ENCODE measurements around the gene PARD3. TPM values are rescaled to one million over a fixed set of nuclear protein-coding genes. Genes with fewer than 3 reads are reported as not detected.

The PARD3 gene
- total RNA-seq, 1 donor from 2014 or later = 26.0 TPM

- H3K36me3 Mint-ChIP-seq (ENCODE audit: low read depth) = no peaks in the 10 kb centered on the region
- H3K4me1 Mint-ChIP-seq (ENCODE audit: low read depth) = peaks cover 6% of the 10 kb centered on the region
- no peak overlapping the region for H3K27ac Mint-ChIP-seq (ENCODE audit: unreplicated experiment)
- TF ChIP-seq CTCF (IDR thresholded peaks at IDR 0.05) = peak; percentile 30
- DNase-seq (ENCODE audit: low spot score) = no peak
- H3K9me3 Mint-ChIP-seq (ENCODE audit: low read depth) = no peaks in the 10 kb centered on the region
- no peaks in the 10 kb centered on the region for H3K27me3 Mint-ChIP-seq (ENCODE audit: low read depth)
- no peak overlapping the region for H3K4me3 Mint-ChIP-seq (ENCODE audit: unreplicated experiment)
Observed at GRCh38 chr10:34824870-34825269, 9.8 kb upstream of the PARD3 start.

- Mint-ChIP-seq H3K4me3 (ENCODE audit: unreplicated experiment) (no peak overlapping the region), H3K9me3 (ENCODE audit: low read depth) (no peaks in the 10 kb centered on the region), H3K27ac (ENCODE audit: unreplicated experiment) (no peak overlapping the region), H3K4me1 (ENCODE audit: low read depth) (peaks cover 3% of the 10 kb centered on the region), H3K36me3 (ENCODE audit: low read depth) (no peaks in the 10 kb centered on the region), H3K27me3 (ENCODE audit: low read depth) (no peaks in the 10 kb centered on the region)
- DNase-seq (ENCODE audit: low spot score) = no peak
- no peak for TF ChIP-seq CTCF (IDR thresholded peaks at IDR 0.05)
Observed at GRCh38 chr10:34821587-34822585, 6.8 kb upstream of the PARD3 start.

- no peak for TF ChIP-seq CTCF (IDR thresholded peaks at IDR 0.05)
- Mint-ChIP-seq H3K27ac (ENCODE audit: unreplicated experiment) (no peak overlapping the region), H3K4me1 (ENCODE audit: low read depth) (peaks cover 25% of the 10 kb centered on the region), H3K27me3 (ENCODE audit: low read depth) (no peaks in the 10 kb centered on the region), H3K9me3 (ENCODE audit: low read depth) (no peaks in the 10 kb centered on the region), H3K36me3 (ENCODE audit: low read depth) (no peaks in the 10 kb centered on the region), H3K4me3 (ENCODE audit: unreplicated experiment) (no peak overlapping the region)
- DNase-seq (ENCODE audit: low spot score) = no peak
Observed at GRCh38 chr10:34817586-34817985, 2.5 kb upstream of the PARD3 start.

- Mint-ChIP-seq H3K4me1 (ENCODE audit: low read depth) (peaks cover 29% of the 10 kb centered on the region), H3K4me3 (ENCODE audit: unreplicated experiment) (no peak overlapping the region), H3K27me3 (ENCODE audit: low read depth) (no peaks in the 10 kb centered on the region), H3K36me3 (ENCODE audit: low read depth) (no peaks in the 10 kb centered on the region), H3K27ac (ENCODE audit: unreplicated experiment) (no peak overlapping the region), H3K9me3 (ENCODE audit: low read depth) (no peaks in the 10 kb centered on the region)
- DNase-seq (ENCODE audit: low spot score) = no peak
- no peak for TF ChIP-seq CTCF (IDR thresholded peaks at IDR 0.05)
Observed at GRCh38 chr10:34817054-34817453, 2.0 kb upstream of the PARD3 start.

- DNase-seq (ENCODE audit: low spot score) = no peak
- Mint-ChIP-seq H3K4me3 (ENCODE audit: unreplicated experiment) (peak overlapping the region; percentile 79), H3K9me3 (ENCODE audit: low read depth) (no peaks in the 10 kb centered on the region), H3K36me3 (ENCODE audit: low read depth) (no peaks in the 10 kb centered on the region), H3K27me3 (ENCODE audit: low read depth) (no peaks in the 10 kb centered on the region), H3K27ac (ENCODE audit: unreplicated experiment) (no peak overlapping the region), H3K4me1 (ENCODE audit: low read depth) (peaks cover 34% of the 10 kb centered on the region)
- peak; percentile 34 for TF ChIP-seq CTCF (IDR thresholded peaks at IDR 0.05)
Observed at GRCh38 chr10:34816501-34817002, 1.5 kb upstream of the PARD3 start.

All from chondrocyte (in vitro differentiated cells).